Left lung (tissue), 10 donors: Measurements from ENCODE around the gene ZHX3. TPM values are rescaled to one million over a fixed set of nuclear protein-coding genes. Genes with fewer than 3 reads are reported as not detected.

Source experiments
- ATAC-seq: fragments of 200-7000 bp; cut with Tn5 transposase; one replicate; pipeline ENCODE4 v1.9.1; 2020; ENCODE audit warnings: moderate library complexity
- DNase-seq, 4 donors: peaks; one replicate each; pipeline ENCODE4 v3.0.0-alpha.2; 2013 to 2020
- H3K27ac ChIP-seq, 2 donors: fragments of 200-600 bp; sonication (generic) in 1 of 2; one replicate each; pipeline versions ENCODE4 v1.5.0 to v1.8.0; 2020 to 2021
- H3K27me3 ChIP-seq, 2 donors: fragments of 200-600 bp; sonication (generic) in 1 of 2; one replicate each; pipeline versions ENCODE4 v1.5.0 to v1.8.0; 2020 to 2021
- H3K36me3 ChIP-seq, 2 donors: fragments of 200-600 bp; sonication (generic) in 1 of 2; one replicate each; pipeline versions ENCODE4 v1.5.0 to v1.8.0; 2020 to 2021
- H3K4me1 ChIP-seq, 2 donors: fragments of 200-600 bp; one replicate each; pipeline ENCODE4 v1.8.0; 2021
- H3K4me3 ChIP-seq, 2 donors: fragments of 200-600 bp; sonication (generic) in 1 of 2; one replicate each; pipeline versions ENCODE4 v1.5.0 to v1.8.0; 2020 to 2021; ENCODE audit warnings: mild to moderate bottlenecking in 1 of 2
- H3K9me3 ChIP-seq, 2 donors: fragments of 200-600 bp; sonication (generic) in 1 of 2; one replicate each; pipeline versions ENCODE4 v1.5.0 to v1.8.0; 2020 to 2021
- CTCF ChIP-seq, 2 donors: fragments of 200-600 bp; sonication (generic) in 1 of 2; IDR thresholded peaks; one replicate each; pipeline versions ENCODE4 v1.5.0 to v1.8.0; 2021; ENCODE audit warnings: antibody characterized with exemption in 2 of 2
- intact Hi-C, 2 donors: fragments of 100-400 bp; cut with DNase I; formaldehyde crosslinking; loops; one replicate each; pipeline versions ENCODE4 v1.11.2 to v1.14.2; 2022
- polyA plus RNA-seq, 6 donors: library from polyadenylated mRNA; unstranded; fragments of 120-200 nt; gene quantifications; one replicate each; pipeline ENCODE4 v1.2.1, GENCODE V29; 2013; ENCODE audit not compliant: insufficient read length in 6 of 6
- total RNA-seq, 2 donors: library from RNA; stranded (reverse); fragmentation: NEBNext Ultra II Directional; extraction: Animal tissue kit (Norgen Biotek cat#: 25700); gene quantifications; one replicate each; pipeline ENCODE4 v1.2.1, GENCODE V29; 2021
- donor health status: DM: no; HTN: yes; CAD: no.
- donor health status: DM: no; HTN: no; CAD: no.

Gene ZHX3
- total and polyA plus RNA-seq, 8 donors = 8.1 to 47.9 (median 11.2) TPM

DNA sequence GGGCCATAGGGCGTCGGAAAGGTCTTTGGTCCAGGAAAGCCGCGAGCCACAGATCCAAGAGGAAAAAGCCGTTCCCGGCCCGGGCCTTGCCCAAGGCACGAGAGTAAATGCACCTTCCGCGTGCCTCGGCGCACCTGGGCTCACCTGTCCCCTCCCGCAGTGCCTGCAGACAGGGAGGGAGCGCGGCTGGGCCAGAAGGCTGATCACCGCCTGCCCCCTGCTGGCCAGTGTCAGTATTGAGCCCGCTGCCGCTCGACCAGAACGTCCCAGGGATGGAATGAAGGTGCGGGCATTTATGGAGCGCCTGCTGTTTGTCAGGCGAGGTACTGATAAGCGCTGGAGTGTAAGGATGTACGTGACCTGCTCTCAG, 22.4 kb upstream of the ZHX3 start:
- H3K4me3 ChIP-seq = peak overlapping the region; percentile 33 to 36
- intact Hi-C loops = loop anchor here in 1 of 2 donors (2.0 to 10.0 kb wide), 2 partner anchors 85 to 167 kb away; no protein-coding TSS in a partner anchor
- no peaks in the 10 kb centered on the region for H3K9me3 ChIP-seq
- peak overlapping the region; percentile 24 to 80 for H3K27ac ChIP-seq
- H3K27me3 ChIP-seq = peaks cover 0 to 11% of the 10 kb centered on the region in 2 donors
- ATAC-seq (peak; percentile 95), DNase-seq (peak; percentile 68 to 96 (median 86))
- TF ChIP-seq CTCF (IDR thresholded peaks at IDR 0.05) = peak; percentile 98 to 99
- H3K36me3 ChIP-seq = no peaks in the 10 kb centered on the region
- H3K4me1 ChIP-seq = peaks cover 0 to 14% of the 10 kb centered on the region in 2 donors

DNA sequence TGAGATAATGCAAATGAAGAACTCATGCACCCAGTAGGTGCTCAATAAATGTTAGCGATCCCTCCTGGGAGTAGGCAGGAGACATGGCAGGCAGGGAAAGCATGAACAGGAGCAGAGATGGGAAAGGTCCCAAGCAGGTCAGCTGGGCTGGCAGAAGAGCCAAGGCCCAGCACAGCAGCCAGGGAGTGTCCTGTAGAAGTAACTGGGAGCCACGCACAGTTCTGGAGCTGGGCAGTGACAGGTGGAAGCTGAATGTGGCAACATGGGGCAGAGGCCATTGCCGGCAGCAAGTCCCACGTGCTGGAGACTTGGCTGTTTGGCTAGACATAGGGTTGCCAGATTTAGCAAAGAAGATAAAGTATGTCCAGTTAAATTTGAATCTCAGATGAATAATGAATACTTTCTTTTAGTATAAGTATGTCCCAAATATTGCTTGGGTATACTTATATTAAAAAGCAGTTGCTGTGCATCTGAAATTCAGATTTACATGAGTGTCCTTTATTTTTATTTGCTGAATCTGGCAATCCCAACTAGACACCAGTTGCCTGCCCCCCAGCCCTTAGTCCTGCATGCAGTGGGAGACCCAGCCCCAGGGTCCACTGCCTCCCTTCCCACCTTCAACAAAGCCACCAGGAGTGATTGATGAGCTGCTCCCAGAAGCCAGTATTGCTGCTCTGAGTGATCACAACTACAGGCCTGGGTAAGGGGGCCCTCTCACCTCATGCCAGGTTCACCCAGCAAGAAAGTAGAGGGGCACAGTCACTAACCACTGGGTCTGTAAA, 19.4 kb upstream of the ZHX3 start:
- no peak overlapping the region for H3K27ac ChIP-seq
- intact Hi-C loops = loop anchor here in 1 of 2 donors (10.0 kb wide), 1 partner anchor 82 kb away; no protein-coding TSS in a partner anchor

DNA sequence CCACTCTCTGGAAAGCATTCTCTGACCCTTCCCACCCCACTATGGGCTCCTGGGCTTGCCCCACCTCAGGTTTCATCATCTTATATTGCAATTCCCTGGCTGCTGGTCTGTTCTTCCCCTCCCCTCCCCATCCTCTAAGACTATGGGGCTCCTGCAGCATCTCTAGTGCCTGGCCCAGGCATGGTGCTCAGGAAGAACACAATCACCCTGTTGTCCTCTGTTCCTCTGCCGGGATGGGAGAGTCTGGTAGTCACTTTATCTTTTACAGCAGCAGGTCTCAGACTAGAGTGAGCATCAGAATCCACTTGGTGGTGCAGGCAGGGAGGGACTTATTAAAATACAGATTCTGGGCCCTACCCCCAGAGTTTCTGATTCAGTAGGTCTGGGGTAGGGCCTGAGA, 18.1 kb upstream of the ZHX3 start:
- H3K36me3 ChIP-seq = no peaks in the 10 kb centered on the region
- TF ChIP-seq CTCF (IDR thresholded peaks at IDR 0.05) = no peak
- ATAC-seq = no peak
- no peaks in the 10 kb centered on the region for H3K9me3 ChIP-seq
- no peak for DNase-seq
- no peak overlapping the region for H3K27ac ChIP-seq
- peaks cover 0 to 10% of the 10 kb centered on the region in 2 donors for H3K4me1 ChIP-seq
- H3K4me3 ChIP-seq = no peak overlapping the region
- H3K27me3 ChIP-seq = peaks cover 0 to 11% of the 10 kb centered on the region in 2 donors
- intact Hi-C loops = loop anchor here in 1 of 2 donors (10.0 kb wide), 1 partner anchor 81 kb away; no protein-coding TSS in a partner anchor

More for the DNA sequence above, 19.4 kb upstream of the ZHX3 start:
- peaks cover 0 to 14% of the 10 kb centered on the region in 2 donors for H3K4me1 ChIP-seq
- ATAC-seq = no peak
- H3K27me3 ChIP-seq = peaks cover 0 to 11% of the 10 kb centered on the region in 2 donors
- DNase-seq = no peak
- no peaks in the 10 kb centered on the region for H3K36me3 ChIP-seq
- H3K9me3 ChIP-seq = no peaks in the 10 kb centered on the region
- TF ChIP-seq CTCF (IDR thresholded peaks at IDR 0.05) = no peak
- H3K4me3 ChIP-seq = no peak overlapping the region

GRCh38 chr20:41334443-41335421, 17.2 kb upstream of the ZHX3 start:
- peak overlapping the region in 1 of 2 donors; percentile 26 for H3K27ac ChIP-seq
- no peak for ATAC-seq
- peaks cover 0 to 8% of the 10 kb centered on the region in 2 donors for H3K27me3 ChIP-seq
- DNase-seq = no peak
- H3K4me3 ChIP-seq = no peak overlapping the region
- no peak for TF ChIP-seq CTCF (IDR thresholded peaks at IDR 0.05)
- no peaks in the 10 kb centered on the region for H3K36me3 ChIP-seq
- intact Hi-C loops = loop anchor here in 1 of 2 donors (10.0 kb wide), 1 partner anchor 80 kb away; no protein-coding TSS in a partner anchor
- peaks cover 5 to 11% of the 10 kb centered on the region in 2 donors for H3K4me1 ChIP-seq
- no peaks in the 10 kb centered on the region for H3K9me3 ChIP-seq
